HepG2 (cell line): ENCODE results near the gene NFKBIA.
"Not testable (repeated sequence)": the region's sequence is repeated elsewhere in the genome, so short reads cannot be mapped to it uniquely, and the experiment has no call there.

Experiments
- PAX8 ChIP-seq: sonication (generic); formaldehyde crosslinking; IDR thresholded peaks from 2 replicates; pipeline ENCODE4 v1.8.0; 2022; ENCODE audit warnings: mild to moderate bottlenecking, missing genetic modification reagents, borderline replicate concordance
- TF ChIP-seq, protein P1 (sequence below): sonication (generic); formaldehyde crosslinking; IDR thresholded peaks from 2 replicates; pipeline ENCODE4 v1.5.0; 2020; ENCODE audit warnings: mild to moderate bottlenecking, missing genetic modification reagents, moderate library complexity

DNA sequence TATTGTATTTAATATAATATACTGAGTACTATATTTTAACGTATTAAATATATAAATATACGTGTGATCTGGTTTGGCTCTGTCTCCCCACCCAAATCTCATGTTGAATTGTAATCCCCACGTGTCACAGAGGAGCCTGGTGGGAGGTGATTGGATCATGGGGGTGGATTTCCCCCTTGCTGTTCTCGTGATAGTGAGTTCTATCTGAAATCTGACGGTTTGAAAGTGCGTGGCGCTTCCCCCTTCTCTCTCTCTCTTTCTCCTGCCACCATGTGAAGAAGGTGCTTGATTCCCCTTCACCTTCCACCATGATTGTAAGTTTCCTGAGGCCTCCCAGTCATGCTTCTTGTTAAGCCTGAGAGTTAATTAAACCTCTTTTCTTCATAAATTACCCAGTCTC lies 44.9 kb downstream of the NFKBIA start:
- TF ChIP-seq, protein P1, sequence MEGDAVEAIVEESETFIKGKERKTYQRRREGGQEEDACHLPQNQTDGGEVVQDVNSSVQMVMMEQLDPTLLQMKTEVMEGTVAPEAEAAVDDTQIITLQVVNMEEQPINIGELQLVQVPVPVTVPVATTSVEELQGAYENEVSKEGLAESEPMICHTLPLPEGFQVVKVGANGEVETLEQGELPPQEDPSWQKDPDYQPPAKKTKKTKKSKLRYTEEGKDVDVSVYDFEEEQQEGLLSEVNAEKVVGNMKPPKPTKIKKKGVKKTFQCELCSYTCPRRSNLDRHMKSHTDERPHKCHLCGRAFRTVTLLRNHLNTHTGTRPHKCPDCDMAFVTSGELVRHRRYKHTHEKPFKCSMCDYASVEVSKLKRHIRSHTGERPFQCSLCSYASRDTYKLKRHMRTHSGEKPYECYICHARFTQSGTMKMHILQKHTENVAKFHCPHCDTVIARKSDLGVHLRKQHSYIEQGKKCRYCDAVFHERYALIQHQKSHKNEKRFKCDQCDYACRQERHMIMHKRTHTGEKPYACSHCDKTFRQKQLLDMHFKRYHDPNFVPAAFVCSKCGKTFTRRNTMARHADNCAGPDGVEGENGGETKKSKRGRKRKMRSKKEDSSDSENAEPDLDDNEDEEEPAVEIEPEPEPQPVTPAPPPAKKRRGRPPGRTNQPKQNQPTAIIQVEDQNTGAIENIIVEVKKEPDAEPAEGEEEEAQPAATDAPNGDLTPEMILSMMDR (CRISPR knock-in tag) = not testable (repeated sequence)
- TF ChIP-seq PAX8 (CRISPR knock-in tag) = not testable (repeated sequence)
